Ovary (tissue), 9 donors: ENCODE measurements around the gene JARID2. TPM values are rescaled to one million over a fixed set of nuclear protein-coding genes. Genes with fewer than 3 reads are reported as not detected.

ENCODE experiments used
- DNase-seq, 5 donors: peaks; one replicate each; pipeline ENCODE4 v3.0.0-alpha.2; 2019 to 2020
- H3K27ac ChIP-seq, 2 donors: fragments of 200-600 bp; one replicate each; pipeline versions ENCODE4 v1.5.1 to v1.8.0; 2019 to 2022
- H3K27me3 ChIP-seq: fragments of 200-600 bp; one replicate; pipeline ENCODE4 v1.8.0; 2022
- H3K36me3 ChIP-seq: fragments of 200-600 bp; sonication (generic); one replicate; pipeline ENCODE4 v1.5.1; 2019
- H3K4me1 ChIP-seq: one replicate; pipeline ENCODE4 v1.8.1; 2013; ENCODE audit warnings: mild to moderate bottlenecking, moderate library complexity; ENCODE audit not compliant: insufficient read depth
- H3K4me3 ChIP-seq: fragments of 200-600 bp; sonication (generic); one replicate; pipeline ENCODE4 v1.5.1; 2017
- H3K9me3 ChIP-seq, 2 donors: fragments of 200-600 bp in 1 of 2; sonication (generic) in 1 of 2; one replicate each; pipeline versions ENCODE4 v1.5.1 to v1.8.1; 2013 to 2019; ENCODE audit warnings: mild to moderate bottlenecking in 1 of 2, moderate library complexity in 1 of 2
- EP300 ChIP-seq: sonication (generic); formaldehyde crosslinking; IDR thresholded peaks from one replicate; pipeline ENCODE4 v1.6.1; 2017; ENCODE audit warnings: antibody characterized with exemption
- POLR2A ChIP-seq: fragments of 450-650 bp; IDR thresholded peaks from one replicate; pipeline ENCODE4 v1.6.1; 2017; ENCODE audit warnings: antibody characterized with exemption, mild to moderate bottlenecking, moderate library complexity
- WGBS, 3 donors: extraction: QIAGEN DNeasy Blood & Tissue Kit in 1 of 3; methylation state at CpG; one replicate each; pipeline versions ENCODE4 v1.1.5 to v1.1.7; 2013 to 2017; 5-methylcytosine and 5-hydroxymethylcytosine counted together
- intact Hi-C, 4 donors: fragments of 100-400 bp; cut with DNase I; formaldehyde crosslinking; loops; one replicate each; pipeline versions ENCODE4 v1.11.0 to v1.15.1; 2022 to 2023
- polyA plus RNA-seq, 2 donors: library from polyadenylated mRNA; stranded (reverse); fragments of 200-250 nt in 1 of 2; fragments of 350-450 nt in 1 of 2; fragmentation: Illumina TruSeq in 1 of 2; extraction: RNeasy Lipid Tissue Mini Kit (QIAGEN cat#74804) in 1 of 2; gene quantifications; one replicate each; pipeline ENCODE4 v1.2.3, GENCODE V29; 2013 to 2014
- total RNA-seq, 7 donors: library from RNA; depleted of rRNA in 2 of 7; stranded (reverse); fragments of >200 nt in 2 of 7; fragmentation: NEBNext Ultra II Directional in 3 of 7; extraction: Animal tissue kit (Norgen Biotek cat#: 25700) in 3 of 7; gene quantifications; one replicate each; pipeline versions ENCODE4 v1.1.0 to v1.2.4, GENCODE V29; 2016 to 2023
- TF ChIP-seq, protein P1 (sequence below), 3 donors: fragments of 450-650 bp in 2 of 3; fragments of 200-600 bp in 1 of 3; IDR thresholded peaks; one replicate each; pipeline versions ENCODE4 v1.5.1 to v1.8.0; 2016 to 2022; ENCODE audit warnings: antibody characterized with exemption in 3 of 3, mild to moderate bottlenecking in 1 of 3
- donor health status: DM: no; HTN: no; CAD: no; lungs with moderate emphysema.
- donor health status: DM: no; HTN: no; CAD: no.
- donor health status: Bipolar disorder and iron deficiency.
- donor health status: DM: yes; HTN: yes; CAD: no.
- donor health status: DM: no; HTN: no; CAD: no.
- donor health status: DM: yes; HTN: yes; CAD: no.

JARID2 gene
- total and polyA plus RNA-seq, 9 donors = 4.5 to 17.4 (median 8.7) TPM

DNA sequence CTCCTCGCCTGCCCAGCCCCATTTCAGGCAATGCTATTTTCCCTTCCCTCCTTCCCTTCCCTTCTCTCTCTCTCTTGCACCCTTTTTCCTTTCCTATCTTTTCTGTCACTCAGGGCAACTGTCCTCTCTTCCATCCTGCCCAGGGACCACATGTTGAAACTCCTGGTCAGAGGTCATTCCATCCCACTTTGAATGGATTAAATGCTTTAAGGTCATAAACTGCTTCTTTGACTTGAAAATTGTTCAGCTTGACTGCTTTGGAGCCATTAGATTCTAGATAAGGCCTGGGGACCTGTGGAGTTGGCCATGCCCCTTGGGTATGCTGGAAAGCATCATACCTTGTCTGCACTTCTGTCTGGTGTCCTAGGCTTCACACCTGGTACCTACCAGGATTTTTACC is 310.8 kb downstream of the JARID2 start:
- Histone ChIP-seq H3K4me1 (no peaks in the 10 kb centered on the region), H3K36me3 (no peaks in the 10 kb centered on the region), H3K27ac (no peak overlapping the region), H3K27me3 (no peaks in the 10 kb centered on the region), H3K9me3 (no peaks in the 10 kb centered on the region), H3K4me3 (no peak overlapping the region)
- 85 to 100% (median 100%) methylated on average over 1 of the region's 1 CpG for WGBS, 3 donors
- TF ChIP-seq EP300 = no peak
- TF ChIP-seq, protein P1, sequence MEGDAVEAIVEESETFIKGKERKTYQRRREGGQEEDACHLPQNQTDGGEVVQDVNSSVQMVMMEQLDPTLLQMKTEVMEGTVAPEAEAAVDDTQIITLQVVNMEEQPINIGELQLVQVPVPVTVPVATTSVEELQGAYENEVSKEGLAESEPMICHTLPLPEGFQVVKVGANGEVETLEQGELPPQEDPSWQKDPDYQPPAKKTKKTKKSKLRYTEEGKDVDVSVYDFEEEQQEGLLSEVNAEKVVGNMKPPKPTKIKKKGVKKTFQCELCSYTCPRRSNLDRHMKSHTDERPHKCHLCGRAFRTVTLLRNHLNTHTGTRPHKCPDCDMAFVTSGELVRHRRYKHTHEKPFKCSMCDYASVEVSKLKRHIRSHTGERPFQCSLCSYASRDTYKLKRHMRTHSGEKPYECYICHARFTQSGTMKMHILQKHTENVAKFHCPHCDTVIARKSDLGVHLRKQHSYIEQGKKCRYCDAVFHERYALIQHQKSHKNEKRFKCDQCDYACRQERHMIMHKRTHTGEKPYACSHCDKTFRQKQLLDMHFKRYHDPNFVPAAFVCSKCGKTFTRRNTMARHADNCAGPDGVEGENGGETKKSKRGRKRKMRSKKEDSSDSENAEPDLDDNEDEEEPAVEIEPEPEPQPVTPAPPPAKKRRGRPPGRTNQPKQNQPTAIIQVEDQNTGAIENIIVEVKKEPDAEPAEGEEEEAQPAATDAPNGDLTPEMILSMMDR (IDR thresholded peaks at IDR 0.05) = no peak
- TF ChIP-seq POLR2A = no peak
- no peak for DNase-seq
- intact Hi-C loops = no loop called here

DNA sequence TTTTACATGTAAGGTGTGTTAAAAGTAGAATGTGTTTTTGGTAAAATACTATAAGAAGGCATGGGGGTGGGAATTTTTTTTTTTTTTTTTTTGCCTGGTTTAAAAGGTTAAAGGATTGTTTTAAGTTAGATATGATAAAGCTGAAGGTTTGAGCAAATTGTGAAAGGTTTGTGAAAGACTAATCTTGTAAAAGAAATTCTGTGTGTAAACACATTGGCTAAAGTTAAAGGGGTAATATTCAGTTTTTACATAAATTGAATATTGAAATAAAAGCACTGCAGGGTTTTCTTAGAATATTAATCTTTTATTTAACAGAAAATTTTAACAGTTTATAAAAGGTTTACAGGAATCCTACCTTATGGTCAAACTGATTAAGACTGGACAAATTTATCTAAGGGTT is 311.3 kb downstream of the JARID2 start:
- no peaks in the 10 kb centered on the region for H3K36me3 ChIP-seq
- no peaks in the 10 kb centered on the region for H3K27me3 ChIP-seq
- no peaks in the 10 kb centered on the region for H3K9me3 ChIP-seq
- TF ChIP-seq POLR2A = no peak
- no peak for TF ChIP-seq EP300
- TF ChIP-seq, protein P1 (IDR thresholded peaks at IDR 0.05) = no peak
- no peaks in the 10 kb centered on the region for H3K4me1 ChIP-seq
- no peak overlapping the region for H3K4me3 ChIP-seq
- no peak overlapping the region for H3K27ac ChIP-seq
- no peak for DNase-seq
- intact Hi-C loops = no loop called here

DNA sequence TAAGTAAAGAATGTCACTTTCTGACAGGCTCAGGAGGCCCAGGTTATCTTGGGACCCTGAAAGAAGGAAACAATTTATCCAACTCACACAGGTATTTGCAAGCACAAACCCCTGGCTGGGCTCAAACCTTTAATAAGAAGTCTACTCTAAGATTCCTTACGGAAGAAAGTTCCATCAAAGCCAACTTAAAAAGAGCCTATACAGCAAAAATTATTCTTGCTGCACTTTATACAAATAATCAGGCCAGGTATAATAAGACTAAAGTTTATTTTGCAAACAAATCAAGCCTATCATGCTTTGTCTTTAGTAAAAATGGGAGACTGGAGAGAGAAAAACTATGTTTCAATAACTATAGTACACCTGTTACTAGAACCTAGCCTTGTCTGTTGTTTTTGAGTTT is 314.8 kb downstream of the JARID2 start:
- intact Hi-C loops = no loop called here
- Histone ChIP-seq H3K27me3 (no peaks in the 10 kb centered on the region), H3K27ac (no peak overlapping the region), H3K36me3 (no peaks in the 10 kb centered on the region), H3K4me3 (no peak overlapping the region), H3K4me1 (no peaks in the 10 kb centered on the region), H3K9me3 (no peaks in the 10 kb centered on the region)
- TF ChIP-seq, protein P1 (IDR thresholded peaks at IDR 0.05) = no peak
- TF ChIP-seq POLR2A (no peak), EP300 (no peak)
- whole genome bisulfite sequencing, 3 donors = 97 to 100% (median 100%) methylated on average over 1 of the region's 1 CpG
- no peak for DNase-seq

DNA sequence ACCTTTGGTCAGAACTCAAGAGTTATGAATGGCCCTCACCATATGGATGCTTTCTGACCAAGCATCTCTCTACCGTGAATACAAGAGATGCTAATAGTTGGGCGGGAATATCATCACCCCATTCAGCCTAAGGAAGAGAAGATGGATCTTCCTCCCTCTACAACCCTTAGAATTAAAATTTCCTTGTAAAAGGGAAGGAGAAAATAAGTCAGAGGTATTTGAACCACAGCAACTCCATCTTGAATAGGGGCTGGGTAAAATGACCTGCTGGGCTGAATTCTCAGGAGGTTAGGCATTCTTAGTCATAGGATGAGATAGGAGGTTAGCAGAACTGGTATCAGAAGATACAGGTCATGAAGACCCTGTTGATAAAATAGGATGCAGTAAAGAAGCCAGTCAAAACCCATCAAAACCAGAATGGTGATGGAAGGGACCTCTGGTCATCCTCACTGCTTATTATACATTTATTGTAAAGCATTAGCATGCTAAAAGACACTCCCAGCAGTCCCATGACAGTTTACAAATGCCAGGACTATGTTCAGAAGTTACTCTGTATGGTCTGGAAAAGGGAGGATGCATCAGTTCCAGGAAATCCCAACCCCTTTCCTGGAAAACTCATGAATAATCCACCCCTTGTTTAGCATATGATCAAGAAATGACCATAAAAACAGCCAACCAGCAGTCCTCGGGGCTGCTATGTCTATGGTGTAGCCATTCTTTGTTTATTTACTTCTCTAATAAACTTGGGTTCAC is 315.8 kb downstream of the JARID2 start:
- H3K4me1 ChIP-seq = no peaks in the 10 kb centered on the region
- no peak for TF ChIP-seq POLR2A
- TF ChIP-seq, protein P1 (IDR thresholded peaks at IDR 0.05) = no peak
- TF ChIP-seq EP300 = no peak
- no peaks in the 10 kb centered on the region for H3K9me3 ChIP-seq
- DNase-seq = no peak
- H3K27ac ChIP-seq = no peak overlapping the region
- intact Hi-C loops = no loop called here
- H3K27me3 ChIP-seq = no peaks in the 10 kb centered on the region
- H3K36me3 ChIP-seq = no peaks in the 10 kb centered on the region
- no peak overlapping the region for H3K4me3 ChIP-seq
- WGBS, 3 donors = 89 to 93% (median 92%) methylated on average over 3 of the region's 3 CpGs
